Fibroblast of lung (primary cell): Measurements from ENCODE around the gene RNF186. TPM values are rescaled to one million over a fixed set of nuclear protein-coding genes. Genes with fewer than 3 reads are reported as not detected.

Experiments used
- DNase-seq, 2 donors: peaks; one replicate each; pipeline versions ENCODE4 v3.0.0 to v3.0.0-alpha.2; 2010; ENCODE audit warnings: low read depth in 2 of 2
- H2AFZ ChIP-seq: 2 replicates; pipeline ENCODE4 v1.5.1; 2012; ENCODE audit warnings: low read length, control low read depth, inconsistent platforms
- H3K27ac ChIP-seq: 2 replicates; pipeline ENCODE4 v1.5.1; 2011; ENCODE audit warnings: low read length, control low read depth; ENCODE audit not compliant: insufficient read depth
- H3K27me3 ChIP-seq: 2 replicates; pipeline ENCODE4 v1.5.1; 2011; ENCODE audit warnings: mild to moderate bottlenecking, low read length; ENCODE audit not compliant: control insufficient read depth, insufficient read depth
- H3K36me3 ChIP-seq: 2 replicates; pipeline ENCODE4 v1.5.1; 2011; ENCODE audit warnings: low read length; ENCODE audit not compliant: control insufficient read depth, insufficient read depth
- H3K4me1 ChIP-seq: 2 replicates; pipeline ENCODE4 v1.5.1; 2011; ENCODE audit warnings: low read length; ENCODE audit not compliant: control insufficient read depth, insufficient read depth; ENCODE audit errors: extremely low read depth
- H3K4me2 ChIP-seq: 2 replicates; pipeline ENCODE4 v1.5.1; 2011; ENCODE audit warnings: low read length, control low read depth; ENCODE audit not compliant: insufficient read depth; ENCODE audit errors: extremely low read depth
- H3K4me3 ChIP-seq, 4 experiments: fragments of 200-600 bp in 1 of 4; sonication (generic) in 1 of 4; replicated peaks in 1 of 4; 2 replicates each; pipeline ENCODE4 v1.5.1; 2011 to 2016; ENCODE audit warnings: low read length in 4 of 4, low read depth in 3 of 4, mild to moderate bottlenecking in 3 of 4, control low read depth in 2 of 4, inconsistent platforms in 1 of 4, mixed read lengths in 1 of 4; ENCODE audit not compliant: insufficient read depth in 1 of 4; ENCODE audit errors: control extremely low read depth in 1 of 4
- H3K79me2 ChIP-seq: 2 replicates; pipeline ENCODE4 v1.5.1; 2012; ENCODE audit warnings: mild to moderate bottlenecking, low read length, inconsistent platforms; ENCODE audit not compliant: control insufficient read depth, insufficient read depth
- H3K9ac ChIP-seq: 2 replicates; pipeline ENCODE4 v1.5.1; 2011; ENCODE audit warnings: mild to moderate bottlenecking, low read length, control low read depth; ENCODE audit not compliant: insufficient read depth
- H3K9me3 ChIP-seq: 2 replicates; pipeline ENCODE4 v1.5.1; 2012; ENCODE audit warnings: low read depth, low read length; ENCODE audit not compliant: control insufficient read depth, insufficient read depth
- H4K20me1 ChIP-seq: 2 replicates; pipeline ENCODE4 v1.5.1; 2011; ENCODE audit warnings: low read length; ENCODE audit not compliant: control insufficient read depth, insufficient read depth; ENCODE audit errors: extremely low read depth
- EZH2 ChIP-seq: IDR thresholded peaks from 2 replicates; pipeline ENCODE4 v1.5.1; 2012; ENCODE audit warnings: low read length, control low read depth, mild to moderate bottlenecking; ENCODE audit errors: missing control alignments
- polyA plus RNA-seq, 2 donors: library from polyadenylated mRNA; depleted of rRNA in 1 of 2; stranded (reverse) in 1 of 2; unstranded in 1 of 2; fragments of >200 nt; gene quantifications; 2 replicates each; pipeline ENCODE4 v1.2.1, GENCODE V29; 2011 to 2012; ENCODE audit warnings: missing spikeins in 1 of 2
- total RNA-seq: library from RNA; depleted of rRNA; stranded (reverse); fragments of >200 nt; gene quantifications from 2 replicates; pipeline ENCODE4 v1.2.1, GENCODE V29; 2014
- TF ChIP-seq, protein P1 (sequence below), 2 donors: IDR thresholded peaks in 1 of 2; conservative IDR thresholded peaks in 1 of 2; 1 replicate in 1 of 2; 2 replicates in 1 of 2; pipeline ENCODE4 v1.5.1; 2011 to 2012; ENCODE audit warnings: low read length in 2 of 2, control low read depth in 1 of 2, inconsistent platforms in 1 of 2, low read depth in 1 of 2, mild to moderate bottlenecking in 1 of 2

Gene RNF186
- total and polyA plus RNA-seq, 2 donors (not counting 1 experiment from before 2014, with no cell fraction given) = not detected

DNA sequence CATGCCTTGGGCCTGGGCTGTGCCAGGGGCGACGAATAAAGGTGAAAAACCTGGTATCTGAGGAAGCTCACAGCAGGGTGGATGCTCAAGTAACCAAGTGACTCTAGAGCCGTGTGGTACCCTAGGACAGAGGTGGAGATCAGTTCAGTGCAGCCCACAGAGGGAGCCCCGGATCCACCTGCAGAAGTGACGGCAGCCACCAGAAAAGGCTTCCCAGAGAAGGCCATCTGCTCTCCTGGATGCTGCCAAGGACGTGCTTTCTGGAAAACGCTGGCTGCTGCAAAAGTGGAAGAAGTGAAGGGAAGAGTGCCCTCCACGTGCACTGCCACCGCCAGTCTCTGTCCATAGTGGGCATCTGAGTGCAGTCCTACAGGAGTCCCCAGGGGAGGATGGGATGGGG lies 43.0 kb downstream of the RNF186 start:
- no peaks in the 10 kb centered on the region for H4K20me1 ChIP-seq
- no peak overlapping the region for H3K9ac ChIP-seq
- no peak overlapping the region for H3K4me2 ChIP-seq
- H3K79me2 ChIP-seq = no peaks in the 10 kb centered on the region
- H3K4me3 ChIP-seq = no peak overlapping the region
- no peak overlapping the region for H3K27ac ChIP-seq
- H2AFZ ChIP-seq = no peak overlapping the region
- H3K4me1 ChIP-seq = no peaks in the 10 kb centered on the region
- DNase-seq = no peak
- no peaks in the 10 kb centered on the region for H3K9me3 ChIP-seq
- H3K27me3 ChIP-seq = no peaks in the 10 kb centered on the region
- TF ChIP-seq, protein P1, sequence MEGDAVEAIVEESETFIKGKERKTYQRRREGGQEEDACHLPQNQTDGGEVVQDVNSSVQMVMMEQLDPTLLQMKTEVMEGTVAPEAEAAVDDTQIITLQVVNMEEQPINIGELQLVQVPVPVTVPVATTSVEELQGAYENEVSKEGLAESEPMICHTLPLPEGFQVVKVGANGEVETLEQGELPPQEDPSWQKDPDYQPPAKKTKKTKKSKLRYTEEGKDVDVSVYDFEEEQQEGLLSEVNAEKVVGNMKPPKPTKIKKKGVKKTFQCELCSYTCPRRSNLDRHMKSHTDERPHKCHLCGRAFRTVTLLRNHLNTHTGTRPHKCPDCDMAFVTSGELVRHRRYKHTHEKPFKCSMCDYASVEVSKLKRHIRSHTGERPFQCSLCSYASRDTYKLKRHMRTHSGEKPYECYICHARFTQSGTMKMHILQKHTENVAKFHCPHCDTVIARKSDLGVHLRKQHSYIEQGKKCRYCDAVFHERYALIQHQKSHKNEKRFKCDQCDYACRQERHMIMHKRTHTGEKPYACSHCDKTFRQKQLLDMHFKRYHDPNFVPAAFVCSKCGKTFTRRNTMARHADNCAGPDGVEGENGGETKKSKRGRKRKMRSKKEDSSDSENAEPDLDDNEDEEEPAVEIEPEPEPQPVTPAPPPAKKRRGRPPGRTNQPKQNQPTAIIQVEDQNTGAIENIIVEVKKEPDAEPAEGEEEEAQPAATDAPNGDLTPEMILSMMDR (conservative IDR thresholded peaks at IDR 0.05 in 1 of 2, IDR thresholded peaks at IDR 0.05 in 1 of 2; ENCODE audit: low read depth in 1 of 2, low read length in 2 of 2) = no peak
- TF ChIP-seq EZH2 = no peak
- H3K36me3 ChIP-seq = peaks cover 4% of the 10 kb centered on the region

DNA sequence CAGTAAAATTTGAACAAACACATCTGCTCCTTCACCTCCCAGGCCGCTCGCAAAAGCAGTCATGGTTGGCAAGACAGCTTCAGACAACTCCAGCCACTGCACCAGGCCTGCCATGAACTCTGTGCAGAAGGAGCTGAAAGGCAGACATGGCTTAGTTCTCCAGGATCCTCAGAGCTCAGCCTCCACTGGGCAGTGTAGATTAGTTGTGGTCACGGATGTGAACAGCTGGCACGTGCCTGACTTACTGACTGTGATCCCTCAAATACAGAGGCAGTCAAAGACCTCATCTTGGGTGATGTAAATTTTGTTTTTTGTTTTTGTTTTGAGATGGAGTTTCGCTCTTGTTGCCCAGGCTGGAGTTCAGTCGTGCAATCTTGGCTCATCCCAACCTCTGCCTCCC lies 43.7 kb downstream of the RNF186 start:
- H2AFZ ChIP-seq = no peak overlapping the region
- H3K4me3 ChIP-seq = no peak overlapping the region
- H3K9me3 ChIP-seq = no peaks in the 10 kb centered on the region
- H3K79me2 ChIP-seq = no peaks in the 10 kb centered on the region
- H3K4me2 ChIP-seq = no peak overlapping the region
- H3K27ac ChIP-seq = no peak overlapping the region
- TF ChIP-seq, protein P1 (conservative IDR thresholded peaks at IDR 0.05 in 1 of 2, IDR thresholded peaks at IDR 0.05 in 1 of 2; ENCODE audit: low read depth in 1 of 2, low read length in 2 of 2) = no peak
- TF ChIP-seq EZH2 = no peak
- H3K9ac ChIP-seq = no peak overlapping the region
- H3K4me1 ChIP-seq = peaks cover 2% of the 10 kb centered on the region
- no peak for DNase-seq
- H3K27me3 ChIP-seq = no peaks in the 10 kb centered on the region
- peaks cover 4% of the 10 kb centered on the region for H3K36me3 ChIP-seq
- no peaks in the 10 kb centered on the region for H4K20me1 ChIP-seq

DNA sequence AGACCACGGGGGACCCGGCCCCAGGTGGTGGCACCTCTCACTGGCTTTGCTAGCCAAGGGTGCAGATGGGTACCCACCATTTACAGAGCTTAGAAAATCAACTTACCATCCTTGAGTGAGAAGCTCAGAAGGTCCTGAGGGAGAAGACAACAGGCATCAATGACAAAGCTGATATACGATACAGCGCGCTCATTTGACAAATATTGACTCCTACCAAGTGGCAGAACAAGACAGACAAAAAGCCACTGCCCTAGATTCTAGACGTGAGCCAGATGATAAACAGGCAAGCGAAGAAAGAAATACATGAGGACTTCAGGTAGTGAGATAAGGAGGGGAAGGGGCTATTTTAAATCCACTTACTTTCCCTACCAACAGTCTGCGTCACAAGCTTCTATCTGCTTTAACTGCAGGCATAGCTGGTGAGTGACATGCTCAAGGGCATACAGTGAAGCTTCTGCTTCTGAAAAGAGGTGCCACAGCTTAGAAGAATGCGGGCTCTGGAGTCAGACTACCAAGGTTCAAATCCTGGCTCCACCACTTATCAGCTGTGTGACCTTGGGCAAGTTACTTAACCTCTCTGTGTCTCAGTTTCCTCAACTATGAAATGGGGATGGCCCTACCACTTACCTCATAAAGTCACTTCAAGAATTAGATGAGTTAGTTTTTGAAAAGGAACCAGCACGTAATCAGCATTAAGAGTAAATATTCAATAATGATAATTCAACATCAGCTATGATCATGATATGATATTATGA lies 44.5 kb downstream of the RNF186 start:
- Histone ChIP-seq H3K4me1 (peaks cover 8% of the 10 kb centered on the region), H3K36me3 (peaks cover 2% of the 10 kb centered on the region), H3K4me2 (no peak overlapping the region), H3K79me2 (no peaks in the 10 kb centered on the region), H3K27ac (no peak overlapping the region), H3K4me3 (no peak overlapping the region), H3K9me3 (no peaks in the 10 kb centered on the region), H2AFZ (no peak overlapping the region), H3K27me3 (no peaks in the 10 kb centered on the region), H4K20me1 (no peaks in the 10 kb centered on the region), H3K9ac (no peak overlapping the region)
- DNase-seq = no peak
- TF ChIP-seq EZH2 = no peak
- TF ChIP-seq, protein P1 (conservative IDR thresholded peaks at IDR 0.05 in 1 of 2, IDR thresholded peaks at IDR 0.05 in 1 of 2; ENCODE audit: low read depth in 1 of 2, low read length in 2 of 2) = no peak
